AG09319 (cell line): ENCODE data around the gene NOL12.
A peak's percentile ranks its signal among the peaks of the same experiment; 100 is the strongest.
"Not testable (repeated sequence)": the region's sequence is repeated elsewhere in the genome, so short reads cannot be mapped to it uniquely, and the experiment has no call there.

Experiments used
- DNase-seq: peaks from one replicate; pipeline ENCODE4 v3.0.0-alpha.2; 2010; ENCODE audit warnings: low read depth; ENCODE audit errors: extremely low read depth
- TF ChIP-seq, protein P1 (sequence below): IDR thresholded peaks from 2 replicates; pipeline ENCODE4 v1.5.1; 2011; ENCODE audit warnings: low read depth, mild to moderate bottlenecking, inconsistent platforms, low read length, moderate library complexity

Gene NOL12

DNA sequence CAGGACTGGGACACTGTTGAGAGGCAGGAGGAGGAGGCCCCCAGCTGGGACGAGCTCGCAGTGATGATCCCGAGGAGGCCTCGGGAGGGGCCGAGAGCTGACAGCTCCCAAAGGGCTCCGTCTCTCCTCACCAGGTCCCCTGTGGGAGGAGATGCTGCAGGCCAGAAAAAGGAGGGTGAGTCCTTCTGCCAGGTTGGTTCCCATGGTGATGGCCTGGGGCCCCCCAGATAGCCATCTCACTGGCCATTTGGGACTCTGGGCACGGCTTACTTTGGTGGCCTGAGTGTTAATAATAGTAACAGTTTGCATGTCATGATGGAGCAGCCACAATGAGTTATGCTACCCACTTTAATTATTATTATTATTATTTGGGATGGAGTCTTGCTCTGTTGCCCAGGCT is 29.6 kb downstream of the NOL12 start:
- TF ChIP-seq, protein P1, sequence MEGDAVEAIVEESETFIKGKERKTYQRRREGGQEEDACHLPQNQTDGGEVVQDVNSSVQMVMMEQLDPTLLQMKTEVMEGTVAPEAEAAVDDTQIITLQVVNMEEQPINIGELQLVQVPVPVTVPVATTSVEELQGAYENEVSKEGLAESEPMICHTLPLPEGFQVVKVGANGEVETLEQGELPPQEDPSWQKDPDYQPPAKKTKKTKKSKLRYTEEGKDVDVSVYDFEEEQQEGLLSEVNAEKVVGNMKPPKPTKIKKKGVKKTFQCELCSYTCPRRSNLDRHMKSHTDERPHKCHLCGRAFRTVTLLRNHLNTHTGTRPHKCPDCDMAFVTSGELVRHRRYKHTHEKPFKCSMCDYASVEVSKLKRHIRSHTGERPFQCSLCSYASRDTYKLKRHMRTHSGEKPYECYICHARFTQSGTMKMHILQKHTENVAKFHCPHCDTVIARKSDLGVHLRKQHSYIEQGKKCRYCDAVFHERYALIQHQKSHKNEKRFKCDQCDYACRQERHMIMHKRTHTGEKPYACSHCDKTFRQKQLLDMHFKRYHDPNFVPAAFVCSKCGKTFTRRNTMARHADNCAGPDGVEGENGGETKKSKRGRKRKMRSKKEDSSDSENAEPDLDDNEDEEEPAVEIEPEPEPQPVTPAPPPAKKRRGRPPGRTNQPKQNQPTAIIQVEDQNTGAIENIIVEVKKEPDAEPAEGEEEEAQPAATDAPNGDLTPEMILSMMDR = no peak
- no peak for DNase-seq

GRCh38 chr22:37716708-37717107 is 30.6 kb downstream of the NOL12 start:
- TF ChIP-seq, protein P1 = no peak
- DNase-seq = no peak

GRCh38 chr22:37717235-37717634 is 31.1 kb downstream of the NOL12 start:
- DNase-seq = not testable (repeated sequence)

DNA sequence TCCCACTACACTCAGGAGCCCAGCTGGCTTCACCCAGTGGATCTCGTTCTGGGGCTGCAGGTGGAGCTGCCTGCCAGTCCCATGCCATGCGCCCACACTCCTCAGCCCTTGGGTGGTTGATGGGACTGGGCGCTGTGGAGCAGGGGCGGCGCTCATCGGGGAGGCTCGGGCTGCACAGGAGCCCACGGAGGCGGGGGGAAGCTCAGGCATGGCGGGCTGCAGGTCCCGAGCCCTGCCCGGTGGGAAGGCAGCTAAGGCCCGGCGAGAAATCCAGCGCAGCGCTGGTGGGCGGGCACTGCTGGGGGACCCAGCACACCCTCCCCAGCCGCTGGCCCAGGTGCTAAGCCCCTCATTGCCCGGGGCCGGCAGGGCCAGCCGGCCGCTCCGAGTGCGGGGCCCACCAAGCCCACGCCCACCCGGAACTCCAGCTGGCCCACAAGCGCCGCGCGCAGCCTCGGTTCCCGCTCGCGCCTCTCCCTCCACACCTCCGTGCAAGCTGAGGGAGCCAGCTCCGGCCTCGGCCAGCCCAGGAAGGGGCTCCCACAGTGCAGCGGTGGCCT is 31.7 kb downstream of the NOL12 start:
- DNase-seq = not testable (repeated sequence)

GRCh38 chr22:37725551-37726240 is 39.6 kb downstream of the NOL12 start:
- TF ChIP-seq, protein P1 = no peak
- no peak for DNase-seq

DNA sequence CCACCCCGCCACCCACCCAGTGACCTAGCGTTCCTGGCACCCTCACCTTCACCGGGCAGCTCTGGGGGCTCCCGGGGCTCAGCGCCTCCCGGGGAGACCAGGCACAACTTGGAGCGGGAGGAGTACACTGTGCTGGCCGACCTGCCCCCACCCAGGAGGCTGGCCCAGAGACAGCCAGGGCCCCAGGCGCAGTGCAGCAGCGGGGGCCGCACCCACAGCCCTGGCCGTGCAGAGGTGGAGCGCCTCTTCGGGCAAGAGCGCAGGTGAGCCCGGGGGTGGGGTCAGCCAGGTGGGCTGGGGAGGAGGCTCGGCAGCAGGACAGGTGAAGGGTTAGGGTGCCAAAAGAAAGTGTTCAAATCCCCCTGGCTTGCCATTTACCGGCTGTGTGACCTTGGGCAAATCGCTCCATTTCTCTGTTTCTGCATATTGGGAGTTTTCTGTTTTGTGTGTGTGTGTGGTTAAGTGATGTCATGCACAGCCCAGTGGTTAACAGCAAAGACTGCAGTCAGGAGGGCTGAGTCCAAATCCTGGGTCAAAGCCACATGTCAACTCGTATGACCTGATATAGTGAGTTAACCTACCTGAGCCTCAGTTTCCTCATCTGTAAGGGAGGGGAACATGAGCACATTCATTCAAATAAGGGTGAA is 40.2 kb downstream of the NOL12 start:
- TF ChIP-seq, protein P1 = peak; percentile 26
- no peak for DNase-seq

- TF ChIP-seq, protein P1 = no peak
Observed at GRCh38 chr22:37728620-37729019, 42.5 kb downstream of the NOL12 start.

DNA sequence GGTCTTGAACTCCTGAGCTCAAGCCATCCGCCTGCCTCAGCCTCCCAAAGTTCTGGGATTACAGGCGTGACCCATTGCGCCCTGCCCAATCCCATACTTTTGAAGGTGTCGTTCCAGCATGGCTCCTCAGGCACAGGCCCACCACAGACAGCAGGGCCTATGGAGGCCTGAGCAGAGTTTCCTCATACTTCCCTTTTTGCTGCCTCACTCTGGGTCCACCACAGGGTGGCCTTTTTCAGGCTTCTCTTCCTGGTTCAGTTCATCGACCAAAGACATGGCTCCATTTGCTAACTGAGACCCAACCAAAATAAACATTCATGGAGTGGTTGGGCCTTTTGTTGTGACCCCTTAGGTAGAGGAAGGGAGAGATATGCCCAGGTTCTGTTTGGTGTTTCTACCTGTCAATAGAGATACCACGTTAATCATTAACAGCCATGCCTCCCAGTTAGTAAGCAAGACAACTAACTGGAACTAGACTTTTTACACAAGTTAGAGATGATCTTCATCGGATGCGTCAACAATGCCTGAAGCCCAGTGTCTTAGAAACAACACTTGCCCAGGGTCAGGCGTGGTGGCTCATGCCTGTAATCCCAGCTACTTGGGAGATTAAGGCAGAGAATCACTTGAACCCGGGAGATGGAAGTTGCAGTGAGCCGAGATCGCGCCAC is 45.8 kb downstream of the NOL12 start:
- TF ChIP-seq, protein P1 = no peak
- no peak for DNase-seq

More at GRCh38 chr22:37728620-37729019, 42.5 kb downstream of the NOL12 start:
- no peak for DNase-seq
